Adipocyte (in vitro differentiated cells): ENCODE results near the gene OR2W1.

Experiments used
- DNase-seq: peaks from one replicate; pipeline ENCODE4 v3.0.0-alpha.2; 2015; ENCODE audit warnings: low read depth
- H3K27me3 ChIP-seq: replicated peaks from 2 replicates; pipeline ENCODE4 v1.7.0; 2013; ENCODE audit warnings: mild to moderate bottlenecking, low read length, moderate library complexity; ENCODE audit not compliant: control insufficient read depth, insufficient read depth
- H3K36me3 ChIP-seq: 2 replicates; pipeline ENCODE4 v1.7.0; 2013; ENCODE audit warnings: low read length, mild to moderate bottlenecking, moderate library complexity; ENCODE audit not compliant: control insufficient read depth, insufficient read depth, severe bottlenecking
- H3K4me1 ChIP-seq: 2 replicates; pipeline ENCODE4 v1.7.0; 2013; ENCODE audit warnings: mild to moderate bottlenecking, low read length, moderate library complexity; ENCODE audit not compliant: control insufficient read depth, insufficient read depth
- H3K4me3 ChIP-seq: 2 replicates; pipeline ENCODE4 v1.7.0; 2013; ENCODE audit warnings: mild to moderate bottlenecking, low read length, moderate library complexity
- H3K9ac ChIP-seq: 2 replicates; pipeline ENCODE4 v1.7.0; 2013; ENCODE audit warnings: mild to moderate bottlenecking, low read length, moderate library complexity
- H3K9me3 ChIP-seq: 2 replicates; pipeline ENCODE4 v1.7.0; 2013; ENCODE audit warnings: mild to moderate bottlenecking, low read length, moderate library complexity; ENCODE audit not compliant: control insufficient read depth

The OR2W1 gene

GRCh38 chr6:28995093-28995650, 49.8 kb downstream of the OR2W1 start:
- Histone ChIP-seq H3K4me3 (no peak overlapping the region), H3K4me1 (no peaks in the 10 kb centered on the region), H3K27me3 (no peaks in the 10 kb centered on the region), H3K9me3 (peaks cover 9% of the 10 kb centered on the region), H3K9ac (no peak overlapping the region), H3K36me3 (no peaks in the 10 kb centered on the region)
- DNase-seq, result no peak
